MM.1S (cell line): ENCODE measurements around the gene ANKAR.

Experiments
- DNase-seq: peaks from one replicate; pipeline ENCODE4 v3.0.0-alpha.2; 2015
- H2AFZ ChIP-seq: fragments of 300-600 bp; sonication (generic); 2 replicates; pipeline ENCODE4 v1.6.0; 2016; ENCODE audit warnings: antibody characterized with exemption, low read length
- H3F3A ChIP-seq: fragments of 300-600 bp; sonication (generic); 2 replicates; pipeline ENCODE4 v1.6.1; 2016; ENCODE audit warnings: mild to moderate bottlenecking, antibody characterized with exemption, low read length, moderate library complexity, mixed read lengths; ENCODE audit not compliant: insufficient read depth
- H3K27ac ChIP-seq: fragments of 300-600 bp; sonication (generic); 2 replicates; pipeline ENCODE4 v1.5.1; 2016; ENCODE audit warnings: mild to moderate bottlenecking, low read length
- H3K27me3 ChIP-seq: fragments of 300-600 bp; sonication (generic); replicated peaks from 2 replicates; pipeline ENCODE4 v1.6.0; 2016; ENCODE audit warnings: low read length; ENCODE audit not compliant: insufficient read depth
- H3K36me3 ChIP-seq: fragments of 300-600 bp; sonication (generic); replicated peaks from 2 replicates; pipeline ENCODE4 v1.6.1; 2016; ENCODE audit warnings: mild to moderate bottlenecking, low read length, mixed read lengths; ENCODE audit not compliant: insufficient read depth
- H3K4me1 ChIP-seq: fragments of 300-600 bp; sonication (generic); 2 replicates; pipeline ENCODE4 v1.6.1; 2016; ENCODE audit warnings: low read length, mixed read lengths
- H3K4me2 ChIP-seq: fragments of 300-600 bp; sonication (generic); 2 replicates; pipeline ENCODE4 v1.6.0; 2016; ENCODE audit warnings: low read depth, low read length
- H3K4me3 ChIP-seq: fragments of 300-600 bp; sonication (generic); 2 replicates; pipeline ENCODE4 v1.5.1; 2016; ENCODE audit warnings: low read length, mixed read lengths
- H3K79me2 ChIP-seq: fragments of 300-600 bp; sonication (generic); 2 replicates; pipeline ENCODE4 v1.6.1; 2016; ENCODE audit warnings: mixed run types, low read length, mixed read lengths
- H3K9ac ChIP-seq: fragments of 300-600 bp; sonication (generic); 2 replicates; pipeline ENCODE4 v1.6.1; 2016; ENCODE audit warnings: low read length, mixed read lengths
- H3K9me2 ChIP-seq: fragments of 300-600 bp; sonication (generic); replicated peaks from 2 replicates; pipeline ENCODE4 v1.6.1; 2016; ENCODE audit warnings: mild to moderate bottlenecking, low read length, mixed read lengths; ENCODE audit not compliant: insufficient read depth
- H3K9me3 ChIP-seq: fragments of 300-600 bp; sonication (generic); replicated peaks from 2 replicates; pipeline ENCODE4 v1.6.1; 2016; ENCODE audit warnings: mild to moderate bottlenecking, low read length, mixed read lengths; ENCODE audit not compliant: insufficient read depth
- H4K20me1 ChIP-seq: fragments of 300-600 bp; sonication (generic); 2 replicates; pipeline ENCODE4 v1.6.1; 2016; ENCODE audit warnings: mild to moderate bottlenecking, low read length, moderate library complexity, mixed read lengths; ENCODE audit not compliant: insufficient read depth
- CTCF ChIP-seq: fragments of 300-600 bp; sonication (generic); IDR thresholded peaks from 2 replicates; pipeline ENCODE4 v1.5.1; 2016; ENCODE audit warnings: antibody characterized with exemption, low read length, mixed read lengths
- EZH2 ChIP-seq: fragments of 300-600 bp; sonication (generic); optimal IDR thresholded peaks from 2 replicates; pipeline ENCODE3; 2017; ENCODE audit warnings: low read depth, mild to moderate bottlenecking, antibody characterized with exemption, low read length, mixed read lengths
- EZH2phosphoT487 ChIP-seq: fragments of 300-600 bp; sonication (generic); IDR thresholded peaks from 2 replicates; pipeline ENCODE4 v1.6.1; 2018; ENCODE audit warnings: antibody characterized with exemption, low read length

Gene ANKAR

GRCh38 chr2:189659734-189660133 is 14.7 kb upstream of the ANKAR start:
- Histone ChIP-seq H3K9me2 (no peaks in the 10 kb centered on the region), H3K27ac (no peak overlapping the region), H3K36me3 (no peaks in the 10 kb centered on the region; the same call in 1 of the 2 replicates), H4K20me1 (no peaks in the 10 kb centered on the region), H3K9ac (no peak overlapping the region), H2AFZ (no peak overlapping the region), H3K79me2 (peaks cover 32% of the 10 kb centered on the region), H3K27me3 (no peaks in the 10 kb centered on the region), H3K4me1 (peaks cover 33% of the 10 kb centered on the region), H3K4me2 (no peak overlapping the region), H3K9me3 (no peaks in the 10 kb centered on the region), H3K4me3 (no peak overlapping the region), H3F3A (peaks cover 20% of the 10 kb centered on the region)
- DNase-seq: no peak
- no peak for TF ChIP-seq CTCF

GRCh38 chr2:189660803-189661147 is 13.7 kb upstream of the ANKAR start:
- Histone ChIP-seq H3F3A (peaks cover 20% of the 10 kb centered on the region), H3K27ac (no peak overlapping the region), H4K20me1 (no peaks in the 10 kb centered on the region), H3K9ac (no peak overlapping the region), H3K27me3 (no peaks in the 10 kb centered on the region), H3K4me3 (no peak overlapping the region), H3K36me3 (peaks cover 2% of the 10 kb centered on the region; the same call in 1 of the 2 replicates), H3K79me2 (peaks cover 39% of the 10 kb centered on the region), H2AFZ (no peak overlapping the region), H3K4me1 (peaks cover 33% of the 10 kb centered on the region), H3K9me2 (no peaks in the 10 kb centered on the region), H3K4me2 (0 out of 2 replicates have a peak overlapping the region, but pooled peaks have one; percentile 8), H3K9me3 (no peaks in the 10 kb centered on the region)
- TF ChIP-seq CTCF: no peak
- TF ChIP-seq EZH2: no peak
- no peak for TF ChIP-seq EZH2phosphoT487
- no peak for DNase-seq

GRCh38 chr2:189661148-189661956 is 13.1 kb upstream of the ANKAR start, which contains the start of gene ASNSD1:
ASNSD1 (plus strand) TSS chr2:189661459; CDS start chr2:189666133, 4,674 bp downstream.
- peak within 1 kb of the TSS; percentile 25; the same call in 1 of the 2 replicates for H3K27ac ChIP-seq
- H4K20me1 ChIP-seq: no peaks in the 10 kb centered on the region
- H3K79me2 ChIP-seq: peaks cover 44% of the 10 kb centered on the region
- H3K36me3 ChIP-seq: peaks cover 7% of the 10 kb centered on the region; the same call in 1 of the 2 replicates
- H3K27me3 ChIP-seq: no peaks in the 10 kb centered on the region
- DNase-seq: peak; percentile 100
- no peaks in the 10 kb centered on the region for H3K9me3 ChIP-seq
- H3K9ac ChIP-seq: peak within 1 kb of the TSS; percentile 86
- H2AFZ ChIP-seq: peak within 1 kb of the TSS; percentile 94
- TF ChIP-seq CTCF: peak; percentile 95
- TF ChIP-seq EZH2phosphoT487: no peak
- H3K4me2 ChIP-seq: peak within 1 kb of the TSS; percentile 83
- peak within 1 kb of the TSS; percentile 84 for H3K4me3 ChIP-seq
- peaks cover 20% of the 10 kb centered on the region for H3F3A ChIP-seq
- peaks cover 33% of the 10 kb centered on the region for H3K4me1 ChIP-seq
- H3K9me2 ChIP-seq: no peaks in the 10 kb centered on the region
